GM18502 (cell line): ENCODE results near the gene SECISBP2L.
"Not testable (repeated sequence)": the region's sequence is repeated elsewhere in the genome, so short reads cannot be mapped to it uniquely, and the experiment has no call there.

Source experiments
- ATAC-seq: cut with Tn5 transposase; IDR thresholded peaks from one replicate; pipeline ENCODE4 v1.9.1; 2021; ENCODE audit warnings: mild to moderate bottlenecking; ENCODE audit not compliant: unreplicated experiment, poor library complexity

Gene SECISBP2L

GRCh38 chr15:49046220-49047102 is at the start of gene SECISBP2L:
Gene SECISBP2L (minus strand): TSS chr15:49046446. CDS start chr15:49046299, 147 bp downstream.
- ATAC-seq, result peak; percentile 93

GRCh38 chr15:49094923-49095322 is 48.7 kb upstream of the SECISBP2L start:
- ATAC-seq, result no peak

GRCh38 chr15:49093252-49094105 is 47.2 kb upstream of the SECISBP2L start:
- ATAC-seq, result no peak

- no peak for ATAC-seq
Measured at GRCh38 chr15:49088996-49089395, 42.8 kb upstream of the SECISBP2L start.

GRCh38 chr15:49085696-49086459 is 39.6 kb upstream of the SECISBP2L start:
- no peak for ATAC-seq

GRCh38 chr15:49084285-49084570 is 38.0 kb upstream of the SECISBP2L start:
- no peak for ATAC-seq

GRCh38 chr15:49083401-49084284 is 37.4 kb upstream of the SECISBP2L start:
- ATAC-seq, result no peak

GRCh38 chr15:49082960-49083359 is 36.7 kb upstream of the SECISBP2L start:
- ATAC-seq, result no peak

- no peak for ATAC-seq
Measured at GRCh38 chr15:49079340-49080039, 33.2 kb upstream of the SECISBP2L start.

GRCh38 chr15:49075881-49076280 is 29.6 kb upstream of the SECISBP2L start:
- no peak for ATAC-seq

GRCh38 chr15:49074589-49075287 is 28.5 kb upstream of the SECISBP2L start:
- ATAC-seq, result not testable (repeated sequence)

GRCh38 chr15:49066372-49066771 is 20.1 kb upstream of the SECISBP2L start:
- no peak for ATAC-seq

GRCh38 chr15:49064884-49065283 is 18.6 kb upstream of the SECISBP2L start:
- no peak for ATAC-seq

GRCh38 chr15:49064281-49064653 is 18.0 kb upstream of the SECISBP2L start:
- no peak for ATAC-seq

GRCh38 chr15:49063402-49064280 is 17.4 kb upstream of the SECISBP2L start:
- ATAC-seq, result no peak

- no peak for ATAC-seq
Measured at GRCh38 chr15:49062900-49063299, 16.7 kb upstream of the SECISBP2L start.

- ATAC-seq, result no peak
Measured at GRCh38 chr15:49060710-49061495, 14.7 kb upstream of the SECISBP2L start.
